OCI-LY1 (cell line): ENCODE results near the gene UPK3A.

Experiments used
- CTCF ChIP-seq: fragments of 200-600 bp; sonication (generic), shearing (Covaris generic); IDR thresholded peaks from 2 replicates; pipeline ENCODE4 v1.5.1; 2017; ENCODE audit warnings: mild to moderate bottlenecking, antibody characterized with exemption, low read length, moderate library complexity, mixed read lengths
- EZH2 ChIP-seq: fragments of 200-600 bp; sonication (generic), shearing (Covaris generic); IDR thresholded peaks from 2 replicates; pipeline ENCODE4 v1.8.0; 2017; ENCODE audit warnings: borderline replicate concordance, mixed run types, mild to moderate bottlenecking, antibody characterized with exemption, low read length, moderate library complexity, mixed read lengths

DNA sequence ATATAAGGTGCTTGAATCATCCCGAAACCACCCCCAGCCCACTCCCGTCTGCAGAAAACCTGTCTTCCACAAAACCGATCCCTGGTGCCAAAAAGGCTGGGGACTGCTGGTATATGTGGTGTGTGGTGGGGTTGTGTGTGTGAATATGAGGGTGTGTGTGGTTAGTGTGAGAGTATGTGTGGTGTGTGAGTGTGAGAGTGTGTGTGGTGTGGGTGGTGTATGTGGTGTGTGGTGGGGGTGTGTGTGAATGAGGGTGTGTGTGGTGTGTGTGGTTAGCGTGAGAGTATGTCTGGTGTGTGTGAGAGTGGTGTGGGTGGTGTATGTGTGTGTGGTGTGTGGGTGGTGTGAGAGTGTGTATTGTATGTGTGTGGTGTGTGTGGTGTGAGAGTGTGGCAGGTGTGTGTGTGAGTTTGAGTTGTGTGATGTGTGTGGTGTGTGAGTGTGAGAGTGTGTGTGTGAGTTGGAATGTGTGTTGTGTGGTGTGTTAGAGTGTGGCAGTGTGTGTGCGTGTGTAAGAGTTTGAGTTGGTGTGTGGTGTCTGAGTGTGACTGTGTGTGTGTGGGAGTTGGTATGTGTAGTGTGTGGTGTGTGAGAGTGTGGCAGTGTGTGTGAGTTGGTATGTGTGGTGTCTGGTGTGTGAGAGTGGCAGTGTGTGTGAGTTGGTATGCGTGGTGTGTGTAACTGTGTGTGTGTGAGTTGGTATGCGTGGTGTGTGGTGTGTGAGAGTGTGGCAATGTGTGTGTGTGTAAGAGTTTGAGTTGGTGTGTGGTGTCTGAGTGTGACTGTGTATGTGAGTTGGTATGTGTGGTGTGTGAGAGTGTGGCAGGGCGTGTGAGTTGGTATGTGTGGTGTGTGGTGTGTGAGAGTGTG is 6.5 kb downstream of the UPK3A start:
- no peak for TF ChIP-seq CTCF
- no peak for TF ChIP-seq EZH2
